GM20000 (cell line): ENCODE results near the gene MT1X.

Experiments used
- DNase-seq: peaks from one replicate; pipeline ENCODE4 v3.0.0; 2012; ENCODE audit warnings: low spot score
- TF ChIP-seq, protein P1 (sequence below): IDR thresholded peaks from 2 replicates; pipeline ENCODE4 v1.5.1; 2012; ENCODE audit warnings: mild to moderate bottlenecking, control low read depth; ENCODE audit errors: extremely low read depth, missing control alignments

MT1X gene

DNA sequence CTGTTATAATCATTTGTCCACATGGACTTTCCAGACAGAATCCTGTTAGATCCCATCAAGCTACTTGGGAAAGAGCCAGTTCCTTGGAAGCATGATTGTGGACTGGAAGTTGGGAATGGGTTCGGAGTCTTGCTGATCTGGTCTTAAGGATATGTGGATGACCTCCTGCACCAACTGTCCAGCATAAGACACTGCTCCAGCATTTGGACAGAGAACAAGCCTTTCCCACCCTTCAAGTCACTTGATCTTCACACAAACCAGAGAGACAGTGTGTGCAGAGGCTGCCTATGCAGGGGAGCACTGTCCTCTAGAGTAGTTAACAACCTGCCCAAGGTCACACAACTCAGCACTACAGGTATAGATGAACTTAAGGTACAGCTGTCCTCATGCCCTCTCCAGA lies 36.4 kb upstream of the MT1X start:
- DNase-seq, result no peak
- TF ChIP-seq, protein P1, sequence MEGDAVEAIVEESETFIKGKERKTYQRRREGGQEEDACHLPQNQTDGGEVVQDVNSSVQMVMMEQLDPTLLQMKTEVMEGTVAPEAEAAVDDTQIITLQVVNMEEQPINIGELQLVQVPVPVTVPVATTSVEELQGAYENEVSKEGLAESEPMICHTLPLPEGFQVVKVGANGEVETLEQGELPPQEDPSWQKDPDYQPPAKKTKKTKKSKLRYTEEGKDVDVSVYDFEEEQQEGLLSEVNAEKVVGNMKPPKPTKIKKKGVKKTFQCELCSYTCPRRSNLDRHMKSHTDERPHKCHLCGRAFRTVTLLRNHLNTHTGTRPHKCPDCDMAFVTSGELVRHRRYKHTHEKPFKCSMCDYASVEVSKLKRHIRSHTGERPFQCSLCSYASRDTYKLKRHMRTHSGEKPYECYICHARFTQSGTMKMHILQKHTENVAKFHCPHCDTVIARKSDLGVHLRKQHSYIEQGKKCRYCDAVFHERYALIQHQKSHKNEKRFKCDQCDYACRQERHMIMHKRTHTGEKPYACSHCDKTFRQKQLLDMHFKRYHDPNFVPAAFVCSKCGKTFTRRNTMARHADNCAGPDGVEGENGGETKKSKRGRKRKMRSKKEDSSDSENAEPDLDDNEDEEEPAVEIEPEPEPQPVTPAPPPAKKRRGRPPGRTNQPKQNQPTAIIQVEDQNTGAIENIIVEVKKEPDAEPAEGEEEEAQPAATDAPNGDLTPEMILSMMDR, result no peak

DNA sequence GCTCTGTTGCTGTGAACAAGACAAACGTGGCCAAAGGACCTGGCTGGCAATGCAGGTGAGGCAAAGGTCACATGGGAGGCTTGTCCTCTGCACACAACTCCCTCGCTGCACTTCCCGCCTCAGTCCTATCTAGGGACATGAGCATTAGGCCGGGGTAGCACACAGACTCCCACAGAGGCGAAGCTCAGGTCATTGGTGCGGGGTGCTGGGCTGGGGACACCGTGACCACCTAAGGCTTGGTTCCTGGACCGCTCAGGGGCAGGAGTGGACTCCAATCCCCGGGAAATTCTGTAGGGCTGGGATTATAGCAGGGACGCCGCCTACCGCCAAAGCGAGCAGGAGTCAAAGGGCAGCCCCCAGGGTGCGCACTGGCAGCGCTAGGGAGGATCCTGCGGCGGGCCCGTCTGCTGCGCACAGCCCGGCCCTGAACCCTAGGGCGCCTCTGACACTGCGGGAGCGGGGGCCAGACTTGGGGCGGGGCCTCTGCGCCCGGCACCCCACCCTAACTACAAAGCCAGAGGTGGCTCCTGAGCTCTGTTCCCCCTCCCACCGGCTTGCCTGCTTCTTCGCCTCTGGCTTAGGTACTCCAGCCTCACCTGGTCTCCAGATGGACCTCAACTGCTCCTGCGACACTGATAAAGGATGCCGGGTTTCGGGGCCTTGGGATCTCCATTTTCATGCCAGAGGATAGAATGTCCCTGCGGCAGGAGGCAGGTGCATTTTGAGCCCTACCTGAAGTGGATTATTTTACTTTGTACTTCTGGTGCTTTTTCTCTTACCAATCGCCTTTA lies 34.4 kb upstream of the MT1X start:
- TF ChIP-seq, protein P1, result no peak
- no peak for DNase-seq

DNA sequence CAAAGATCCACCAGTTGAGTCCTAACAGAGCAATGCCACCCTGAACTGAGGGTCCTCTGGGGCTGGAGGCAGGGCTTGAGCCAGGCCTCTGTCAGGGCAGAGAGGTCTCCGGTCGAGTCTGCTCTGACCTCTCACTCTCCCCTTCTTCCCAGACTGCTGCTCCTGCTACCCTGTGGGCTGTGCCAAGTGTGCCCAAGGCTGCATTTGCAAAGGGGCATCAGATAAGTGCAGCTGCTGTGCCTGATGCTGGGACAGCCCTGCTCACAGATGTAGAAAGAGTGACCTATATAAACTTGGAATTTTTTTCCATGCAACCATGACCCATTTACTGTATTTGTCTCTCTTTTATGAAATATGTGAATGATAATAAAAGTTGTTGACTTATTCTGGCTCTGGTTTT lies 33.0 kb upstream of the MT1X start:
- DNase-seq, result no peak
- TF ChIP-seq, protein P1, result no peak

DNA sequence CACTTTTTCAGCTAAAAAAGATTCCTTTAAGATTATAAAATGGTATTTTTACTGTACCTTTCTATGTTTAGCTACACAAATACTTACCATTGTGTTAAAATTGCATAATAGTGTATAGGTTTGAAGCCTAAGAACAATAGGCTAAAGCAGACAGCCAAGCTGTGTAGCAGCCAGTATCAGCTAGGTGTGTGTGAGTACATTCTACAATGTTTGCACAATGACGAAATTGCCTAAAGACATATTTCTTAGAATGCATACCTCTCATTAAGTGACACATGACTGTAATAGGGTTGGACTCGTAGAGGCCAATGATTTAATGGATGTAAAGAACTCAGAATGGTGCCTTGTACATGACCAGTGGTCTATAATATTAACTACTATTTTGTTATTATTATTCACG lies 32.5 kb upstream of the MT1X start:
- no peak for DNase-seq
- TF ChIP-seq, protein P1, result no peak

DNA sequence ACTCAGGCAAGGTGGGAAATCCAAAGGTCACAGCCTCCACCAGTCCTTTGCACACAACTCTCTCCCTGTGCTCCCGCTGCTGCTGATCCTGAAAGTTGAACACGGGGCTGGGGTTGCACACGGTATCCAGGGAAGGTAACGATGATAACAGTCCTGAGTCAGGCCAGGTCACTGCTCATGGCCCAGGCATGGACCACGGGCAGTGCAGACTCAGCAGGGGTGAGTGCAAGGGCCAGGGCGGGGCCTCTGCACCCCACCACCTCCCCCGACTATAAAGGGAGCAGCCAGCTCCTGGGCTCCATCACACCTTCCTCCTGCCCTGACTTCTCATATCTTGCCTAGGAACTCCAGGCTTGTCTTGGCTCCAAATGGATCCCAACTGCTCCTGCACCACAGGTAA lies 30.7 kb upstream of the MT1X start, which contains the start of gene MT1B:
Gene MT1B (plus strand): TSS at position 301 of the 400 bp plus-strand sequence. CDS start 68 bp downstream, at position 369.
- TF ChIP-seq, protein P1, result no peak
- no peak for DNase-seq

DNA sequence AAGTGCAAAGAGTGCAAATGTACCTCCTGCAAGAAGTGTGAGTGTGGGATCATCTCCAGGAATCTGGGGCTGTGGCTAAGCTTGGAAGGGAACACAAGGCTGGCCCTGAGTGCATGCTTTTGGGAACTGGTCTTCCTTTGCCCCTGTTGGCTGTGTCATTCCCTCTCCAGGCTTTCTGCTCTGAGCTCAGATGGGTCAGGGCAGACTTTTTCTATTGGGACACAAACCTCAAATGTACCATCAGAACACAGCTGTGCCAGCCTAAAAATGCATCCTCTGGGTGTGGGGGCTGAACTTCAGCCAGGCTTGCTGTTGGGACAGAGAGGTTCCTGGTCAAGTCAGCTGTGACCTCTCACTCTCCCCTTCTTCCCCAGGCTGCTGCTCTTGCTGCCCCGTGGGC lies 29.7 kb upstream of the MT1X start:
- DNase-seq, result no peak
- TF ChIP-seq, protein P1, result no peak

DNA sequence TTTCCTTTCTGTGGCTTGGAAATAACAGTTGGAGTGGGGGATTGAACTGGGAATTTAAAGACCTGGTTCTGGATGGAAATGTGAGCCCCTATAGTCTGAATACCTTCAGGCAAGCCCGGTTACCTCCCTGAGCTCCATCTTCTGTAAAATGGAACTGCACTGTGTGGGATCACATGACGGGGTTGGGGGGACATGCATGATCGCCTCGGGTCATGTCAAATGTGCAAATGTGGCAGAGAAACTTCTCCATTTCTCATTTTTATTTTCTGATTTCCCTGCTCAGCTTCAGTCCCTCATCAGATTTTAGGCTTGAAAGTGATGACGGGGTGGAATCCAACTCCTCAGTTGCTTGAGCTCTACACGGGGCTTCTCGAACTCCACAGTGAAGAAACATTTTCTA lies 29.1 kb upstream of the MT1X start:
- TF ChIP-seq, protein P1, result no peak
- no peak for DNase-seq
